Measurements from ENCODE around the gene CRABP2. TPM values are rescaled to one million over a fixed set of nuclear protein-coding genes. Genes with fewer than 3 reads are reported as not detected.

Gene CRABP2
- total and polyA plus RNA-seq, 2 of the 13 experiments (the other 11 are each of a cell fraction or from before 2014, with no cell fraction given), result 0.40 to 0.60 TPM

- TF ChIP-seq ZSCAN9 (CRISPR knock-in tag; IDR thresholded peaks at IDR 0.05; ENCODE audit: borderline replicate concordance) (no peak), NONO (IDR thresholded peaks at IDR 0.05) (no peak), NONO (CRISPR knock-in tag; conservative IDR thresholded peaks at IDR 0.05) (no peak), RCOR2 (CRISPR knock-in tag; IDR thresholded peaks at IDR 0.05) (no peak; the same call in 1 of the 2 replicates), TEAD3 (CRISPR knock-in tag; optimal IDR thresholded peaks at IDR 0.05; ENCODE audit: borderline replicate concordance) (no peak), NFKBIZ (CRISPR knock-in tag; IDR thresholded peaks at IDR 0.05) (no peak), ZEB1 (IDR thresholded peaks at IDR 0.05; ENCODE audit: insufficient replicate concordance, low read depth) (no peak), BRF2 (CRISPR knock-in tag; IDR thresholded peaks at IDR 0.05) (no peak), NR2F6 (IDR thresholded peaks at IDR 0.05) (peak; percentile 35; the same call in 1 of the 2 replicates), NR2F6 (CRISPR knock-in tag; IDR thresholded peaks at IDR 0.05) (no peak; the same call in 1 of the 2 replicates), ZNF556 (CRISPR knock-in tag; IDR thresholded peaks at IDR 0.05; ENCODE audit: borderline replicate concordance) (no peak)
- TF ChIP-seq, protein P1, sequence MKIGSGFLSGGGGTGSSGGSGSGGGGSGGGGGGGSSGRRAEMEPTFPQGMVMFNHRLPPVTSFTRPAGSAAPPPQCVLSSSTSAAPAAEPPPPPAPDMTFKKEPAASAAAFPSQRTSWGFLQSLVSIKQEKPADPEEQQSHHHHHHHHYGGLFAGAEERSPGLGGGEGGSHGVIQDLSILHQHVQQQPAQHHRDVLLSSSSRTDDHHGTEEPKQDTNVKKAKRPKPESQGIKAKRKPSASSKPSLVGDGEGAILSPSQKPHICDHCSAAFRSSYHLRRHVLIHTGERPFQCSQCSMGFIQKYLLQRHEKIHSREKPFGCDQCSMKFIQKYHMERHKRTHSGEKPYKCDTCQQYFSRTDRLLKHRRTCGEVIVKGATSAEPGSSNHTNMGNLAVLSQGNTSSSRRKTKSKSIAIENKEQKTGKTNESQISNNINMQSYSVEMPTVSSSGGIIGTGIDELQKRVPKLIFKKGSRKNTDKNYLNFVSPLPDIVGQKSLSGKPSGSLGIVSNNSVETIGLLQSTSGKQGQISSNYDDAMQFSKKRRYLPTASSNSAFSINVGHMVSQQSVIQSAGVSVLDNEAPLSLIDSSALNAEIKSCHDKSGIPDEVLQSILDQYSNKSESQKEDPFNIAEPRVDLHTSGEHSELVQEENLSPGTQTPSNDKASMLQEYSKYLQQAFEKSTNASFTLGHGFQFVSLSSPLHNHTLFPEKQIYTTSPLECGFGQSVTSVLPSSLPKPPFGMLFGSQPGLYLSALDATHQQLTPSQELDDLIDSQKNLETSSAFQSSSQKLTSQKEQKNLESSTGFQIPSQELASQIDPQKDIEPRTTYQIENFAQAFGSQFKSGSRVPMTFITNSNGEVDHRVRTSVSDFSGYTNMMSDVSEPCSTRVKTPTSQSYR (CRISPR knock-in tag; IDR thresholded peaks at IDR 0.05; ENCODE audit: borderline replicate concordance), result peak; percentile 53; the same call in 1 of the 2 replicates
- TF ChIP-seq, protein P2, sequence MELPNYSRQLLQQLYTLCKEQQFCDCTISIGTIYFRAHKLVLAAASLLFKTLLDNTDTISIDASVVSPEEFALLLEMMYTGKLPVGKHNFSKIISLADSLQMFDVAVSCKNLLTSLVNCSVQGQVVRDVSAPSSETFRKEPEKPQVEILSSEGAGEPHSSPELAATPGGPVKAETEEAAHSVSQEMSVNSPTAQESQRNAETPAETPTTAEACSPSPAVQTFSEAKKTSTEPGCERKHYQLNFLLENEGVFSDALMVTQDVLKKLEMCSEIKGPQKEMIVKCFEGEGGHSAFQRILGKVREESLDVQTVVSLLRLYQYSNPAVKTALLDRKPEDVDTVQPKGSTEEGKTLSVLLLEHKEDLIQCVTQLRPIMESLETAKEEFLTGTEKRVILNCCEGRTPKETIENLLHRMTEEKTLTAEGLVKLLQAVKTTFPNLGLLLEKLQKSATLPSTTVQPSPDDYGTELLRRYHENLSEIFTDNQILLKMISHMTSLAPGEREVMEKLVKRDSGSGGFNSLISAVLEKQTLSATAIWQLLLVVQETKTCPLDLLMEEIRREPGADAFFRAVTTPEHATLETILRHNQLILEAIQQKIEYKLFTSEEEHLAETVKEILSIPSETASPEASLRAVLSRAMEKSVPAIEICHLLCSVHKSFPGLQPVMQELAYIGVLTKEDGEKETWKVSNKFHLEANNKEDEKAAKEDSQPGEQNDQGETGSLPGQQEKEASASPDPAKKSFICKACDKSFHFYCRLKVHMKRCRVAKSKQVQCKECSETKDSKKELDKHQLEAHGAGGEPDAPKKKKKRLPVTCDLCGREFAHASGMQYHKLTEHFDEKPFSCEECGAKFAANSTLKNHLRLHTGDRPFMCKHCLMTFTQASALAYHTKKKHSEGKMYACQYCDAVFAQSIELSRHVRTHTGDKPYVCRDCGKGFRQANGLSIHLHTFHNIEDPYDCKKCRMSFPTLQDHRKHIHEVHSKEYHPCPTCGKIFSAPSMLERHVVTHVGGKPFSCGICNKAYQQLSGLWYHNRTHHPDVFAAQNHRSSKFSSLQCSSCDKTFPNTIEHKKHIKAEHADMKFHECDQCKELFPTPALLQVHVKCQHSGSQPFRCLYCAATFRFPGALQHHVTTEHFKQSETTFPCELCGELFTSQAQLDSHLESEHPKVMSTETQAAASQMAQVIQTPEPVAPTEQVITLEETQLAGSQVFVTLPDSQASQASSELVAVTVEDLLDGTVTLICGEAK (IDR thresholded peaks at IDR 0.05), result no peak
- TF ChIP-seq, protein P2 (CRISPR knock-in tag; IDR thresholded peaks at IDR 0.05), result no peak
Observed at GRCh38 chr1:156664767-156665411, 40.5 kb downstream of the CRABP2 start (continued).
